ENCODE results near the gene DPP9. TPM values are rescaled to one million over a fixed set of nuclear protein-coding genes. Genes with fewer than 3 reads are reported as not detected.

The DPP9 gene
- total and polyA plus RNA-seq, 2 of the 13 experiments (the other 11 are each of a cell fraction or from before 2014, with no cell fraction given), result 8.4 to 25.8 TPM

DNA sequence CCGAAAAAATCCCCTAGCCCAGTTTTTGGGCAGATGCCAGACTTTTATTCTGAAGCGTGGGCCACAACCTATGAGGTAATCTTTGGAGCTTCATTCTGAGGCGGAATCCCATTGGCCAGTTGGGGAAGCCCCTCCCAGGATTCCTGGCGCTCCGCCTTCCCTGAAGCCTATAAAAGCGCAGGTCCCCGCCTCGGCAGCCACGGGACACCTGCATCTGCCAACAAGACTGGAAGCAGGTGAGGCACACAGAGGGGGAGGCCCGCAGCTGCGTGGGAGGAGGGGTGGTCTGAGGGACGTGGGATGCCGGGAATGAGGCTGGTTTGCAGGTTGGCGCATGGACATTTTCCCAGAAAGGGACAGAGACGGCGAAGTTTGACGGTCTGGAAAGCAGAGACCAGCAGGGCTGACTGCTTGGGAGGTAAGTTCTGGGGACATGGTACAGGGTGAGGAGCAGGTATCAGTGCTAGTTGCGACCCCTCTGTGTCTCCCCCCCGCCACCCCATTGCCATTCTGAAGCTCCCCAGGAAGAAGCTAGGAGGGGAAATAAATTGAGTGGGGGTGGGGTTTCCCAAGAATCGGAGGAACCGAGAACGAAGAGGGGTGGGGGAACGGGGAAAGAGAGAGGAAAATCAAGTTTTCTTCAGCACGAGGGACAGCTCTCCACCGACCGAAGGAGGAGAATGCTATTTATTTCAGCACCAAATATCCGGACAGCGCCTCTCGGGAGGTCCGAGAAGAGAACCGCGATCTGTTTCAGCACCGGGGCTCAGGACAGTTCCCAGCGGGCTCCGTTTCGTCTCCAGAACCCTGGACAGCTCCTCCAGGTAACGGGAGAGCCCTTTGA, 45.5 kb upstream of the DPP9 start (continued):
- TF ChIP-seq FOXM1 (CRISPR knock-in tag; IDR thresholded peaks at IDR 0.05) (peak; percentile 99), MAFF (IDR thresholded peaks at IDR 0.05; ENCODE audit: low read depth, low read length) (no peak), RELA (CRISPR knock-in tag; IDR thresholded peaks at IDR 0.05) (peak; percentile 99), ZNF543 (CRISPR knock-in tag; IDR thresholded peaks at IDR 0.05) (peak; percentile 100), PHB2 (IDR thresholded peaks at IDR 0.05; ENCODE audit: partially characterized antibody) (no peak), AGO1 (IDR thresholded peaks at IDR 0.05; ENCODE audit: low read depth, low read length, poor library complexity, severe bottlenecking) (no peak), ZNF451 (CRISPR knock-in tag; IDR thresholded peaks at IDR 0.05) (peak; percentile 100), ZNF207 (IDR thresholded peaks at IDR 0.05; ENCODE audit: borderline replicate concordance) (no peak), MZF1 (CRISPR knock-in tag; IDR thresholded peaks at IDR 0.05; ENCODE audit: borderline replicate concordance) (peak; percentile 100), ZNF75D (CRISPR knock-in tag; IDR thresholded peaks at IDR 0.05; ENCODE audit: borderline replicate concordance) (peak; percentile 100)

DNA sequence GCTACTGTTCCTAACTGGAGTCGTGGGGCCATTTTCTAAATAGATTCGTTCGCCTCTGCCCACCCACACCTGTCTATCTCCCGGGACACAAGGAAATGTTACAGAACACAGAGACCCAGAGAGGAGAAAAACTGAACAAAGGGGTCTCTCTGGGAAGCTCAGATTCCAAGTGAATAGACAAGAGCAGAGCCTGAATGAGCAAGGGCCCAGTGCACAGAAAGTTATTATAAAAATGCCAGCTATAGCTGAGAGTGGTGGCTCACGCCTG, 40.7 kb upstream of the DPP9 start:
- in situ Hi-C loops (cut with HindIII; ENCODE audit: extremely low pct_ligation_motif_present, low pct_unique_long_range_greater_than_20kb) (no loop called here), intact Hi-C loops (cut with micrococcal nuclease; ENCODE audit: unreplicated experiment) (no loop called here)
- H3K27me3 ChIP-seq (ENCODE audit: control insufficient read depth in 1 of 2, insufficient read depth in 2 of 2, low read length in 2 of 2), result no peaks in the 10 kb centered on the region
- no peak overlapping the region for H3K4me3 ChIP-seq (replicated peaks in 1 of 3; ENCODE audit: insufficient read depth in 1 of 3, low read depth in 2 of 3, low read length in 3 of 3)
- peaks cover 6% of the 10 kb centered on the region; the same call in 1 of the 2 replicates for H4K20me1 ChIP-seq (ENCODE audit: insufficient read depth, low read length)
- ChIA-PET POLR2A (no interaction called here), CTCF (ENCODE audit: low intra/inter-chr PET ratio, low total read pairs) (no interaction called here)
- 4% methylated on average over 5 of the region's 5 CpGs for WGBS (ENCODE audit: low lambda C conversion rate)
- no peaks in the 10 kb centered on the region for H3K9me3 ChIP-seq (ENCODE audit: low read length)
- H2AFZ ChIP-seq (ENCODE audit: low read length), result no peak overlapping the region
- BruUV-seq (replicated peaks), result no TSS peak
- H3K36me3 ChIP-seq (replicated peaks in 1 of 2; ENCODE audit: control insufficient read depth in 1 of 2, insufficient read depth in 2 of 2, low read length in 2 of 2), result no peaks in the 10 kb centered on the region
- no peak for DNase-seq (ENCODE audit: low spot score)
- peaks cover 23% of the 10 kb centered on the region for H3K4me1 ChIP-seq (ENCODE audit: insufficient read depth, low read length)
- no peak overlapping the region for H3K9ac ChIP-seq (ENCODE audit: insufficient read depth, low read depth, low read length)
- no peak for ATAC-seq
- H3K4me2 ChIP-seq (ENCODE audit: low read depth, low read length), result no peak overlapping the region
- no peak overlapping the region for H3K27ac ChIP-seq (ENCODE audit: extremely low read length, insufficient read depth, low read length)
- FAIRE-seq, result no peak
- no peaks in the 10 kb centered on the region for H3K79me2 ChIP-seq (ENCODE audit: insufficient read depth, low read length)
- TF ChIP-seq BRD4 (CRISPR knock-in tag; IDR thresholded peaks at IDR 0.05), result no peak
- TF ChIP-seq ZZZ3 (CRISPR knock-in tag; IDR thresholded peaks at IDR 0.05; ENCODE audit: borderline replicate concordance), result no peak
- TF ChIP-seq, protein P1, sequence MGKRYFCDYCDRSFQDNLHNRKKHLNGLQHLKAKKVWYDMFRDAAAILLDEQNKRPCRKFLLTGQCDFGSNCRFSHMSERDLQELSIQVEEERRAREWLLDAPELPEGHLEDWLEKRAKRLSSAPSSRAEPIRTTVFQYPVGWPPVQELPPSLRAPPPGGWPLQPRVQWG (CRISPR knock-in tag; IDR thresholded peaks at IDR 0.05; ENCODE audit: borderline replicate concordance, low read depth), result no peak
- no peak for TF ChIP-seq EEA1 (CRISPR knock-in tag; IDR thresholded peaks at IDR 0.05; ENCODE audit: borderline replicate concordance)
- TF ChIP-seq, protein P2, sequence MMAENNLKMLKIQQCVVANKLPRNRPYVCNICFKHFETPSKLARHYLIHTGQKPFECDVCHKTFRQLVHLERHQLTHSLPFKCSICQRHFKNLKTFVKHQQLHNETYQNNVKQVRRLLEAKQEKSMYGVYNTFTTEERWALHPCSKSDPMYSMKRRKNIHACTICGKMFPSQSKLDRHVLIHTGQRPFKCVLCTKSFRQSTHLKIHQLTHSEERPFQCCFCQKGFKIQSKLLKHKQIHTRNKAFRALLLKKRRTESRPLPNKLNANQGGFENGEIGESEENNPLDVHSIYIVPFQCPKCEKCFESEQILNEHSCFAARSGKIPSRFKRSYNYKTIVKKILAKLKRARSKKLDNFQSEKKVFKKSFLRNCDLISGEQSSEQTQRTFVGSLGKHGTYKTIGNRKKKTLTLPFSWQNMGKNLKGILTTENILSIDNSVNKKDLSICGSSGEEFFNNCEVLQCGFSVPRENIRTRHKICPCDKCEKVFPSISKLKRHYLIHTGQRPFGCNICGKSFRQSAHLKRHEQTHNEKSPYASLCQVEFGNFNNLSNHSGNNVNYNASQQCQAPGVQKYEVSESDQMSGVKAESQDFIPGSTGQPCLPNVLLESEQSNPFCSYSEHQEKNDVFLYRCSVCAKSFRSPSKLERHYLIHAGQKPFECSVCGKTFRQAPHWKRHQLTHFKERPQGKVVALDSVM (CRISPR knock-in tag; IDR thresholded peaks at IDR 0.05), result no peak
- no peak for TF ChIP-seq ZFP1 (CRISPR knock-in tag; IDR thresholded peaks at IDR 0.05)
